GM08714 (cell line): ENCODE measurements around the gene CREB3L4.

Experiments used
- H3K4me3 ChIP-seq: fragments of 200-500 bp; sonication (Bioruptor generic); 2 replicates; pipeline ENCODE4 v1.5.1; 2014; ENCODE audit warnings: mild to moderate bottlenecking, low read length, inconsistent platforms
- ZNF274 ChIP-seq: IDR thresholded peaks from 2 replicates; pipeline ENCODE4 v1.6.1; 2012; ENCODE audit warnings: mild to moderate bottlenecking, low read depth, low read length

Gene CREB3L4

DNA sequence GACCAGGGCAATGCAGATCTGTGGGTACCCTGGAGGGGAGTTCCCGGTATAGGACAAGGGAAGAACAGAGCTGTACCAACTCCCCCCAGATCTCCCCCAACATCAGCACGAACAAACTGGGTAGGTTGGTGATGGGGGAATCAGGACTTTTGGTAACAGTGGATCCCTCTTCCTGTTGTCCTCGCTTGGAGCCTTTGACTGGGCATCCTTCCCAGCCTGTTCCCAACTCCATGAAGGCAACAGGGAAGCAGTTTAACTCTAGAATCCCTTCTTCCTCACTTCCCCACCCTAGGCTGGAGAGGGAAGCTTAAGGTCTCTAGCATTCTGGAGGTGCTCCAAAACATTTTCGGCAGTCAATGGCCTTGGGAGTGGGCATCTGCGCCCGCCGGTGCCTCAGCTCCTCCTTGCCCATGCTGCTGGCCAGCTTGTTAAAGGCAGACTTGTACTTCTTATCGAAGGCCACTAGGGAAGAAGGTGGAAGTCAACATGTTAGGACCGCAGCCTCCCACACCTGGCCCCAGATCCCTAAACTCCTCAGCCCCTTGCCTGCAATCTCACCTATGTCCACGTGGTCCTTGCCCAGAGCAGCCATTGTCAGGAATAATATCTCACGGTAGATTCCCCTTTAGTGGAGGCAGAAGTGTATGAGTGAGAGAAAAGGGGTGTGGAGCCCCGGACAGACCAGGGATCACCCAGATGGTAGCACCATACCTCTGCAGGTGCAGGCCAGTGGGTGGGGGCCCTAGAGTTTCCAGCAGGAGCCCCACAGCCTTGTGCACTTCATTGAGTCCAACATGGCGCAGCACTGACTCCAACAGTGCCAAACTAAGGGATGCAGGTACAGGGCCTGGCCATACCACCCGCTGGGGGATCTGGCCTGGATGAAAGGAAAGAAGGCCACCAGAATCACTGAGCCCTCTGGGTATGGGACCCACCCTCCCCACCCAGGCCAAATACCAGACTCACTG is 37.4 kb upstream of the CREB3L4 start:
- TF ChIP-seq ZNF274 = no peak
- H3K4me3 ChIP-seq = no peak overlapping the region

- no peak for TF ChIP-seq ZNF274
- no peak overlapping the region for H3K4me3 ChIP-seq
Measured at GRCh38 chr1:153932156-153933131, 35.3 kb upstream of the CREB3L4 start.

DNA sequence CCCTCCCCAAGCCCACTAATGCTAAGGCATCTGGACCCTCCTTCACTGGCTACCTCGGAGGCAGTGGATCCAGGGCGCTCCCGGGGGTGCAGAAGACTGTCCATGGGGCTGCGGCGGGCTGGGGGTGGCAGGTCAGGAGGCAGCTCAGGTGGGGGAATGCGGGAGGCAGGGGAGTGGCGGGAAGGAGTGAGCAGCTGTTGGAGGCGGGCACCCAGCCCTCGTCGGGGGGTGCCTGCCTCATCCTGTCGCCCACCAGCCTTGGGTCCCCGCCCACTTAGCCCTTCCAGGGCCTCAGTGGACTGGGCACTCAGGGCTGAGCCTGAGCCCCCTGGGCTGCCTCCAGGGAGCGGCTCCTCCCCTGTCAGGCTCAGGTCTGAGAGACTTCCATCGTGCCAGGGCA is 34.3 kb upstream of the CREB3L4 start:
- no peak overlapping the region for H3K4me3 ChIP-seq
- no peak for TF ChIP-seq ZNF274

- TF ChIP-seq ZNF274 = no peak
- H3K4me3 ChIP-seq = no peak overlapping the region
Measured at GRCh38 chr1:153933955-153934354, 33.7 kb upstream of the CREB3L4 start.

GRCh38 chr1:153934746-153935145 is 33.0 kb upstream of the CREB3L4 start:
- H3K4me3 ChIP-seq = no peak overlapping the region
- no peak for TF ChIP-seq ZNF274

- TF ChIP-seq ZNF274 = no peak
- no peak overlapping the region for H3K4me3 ChIP-seq
Measured at GRCh38 chr1:153936011-153936802, 31.5 kb upstream of the CREB3L4 start.

DNA sequence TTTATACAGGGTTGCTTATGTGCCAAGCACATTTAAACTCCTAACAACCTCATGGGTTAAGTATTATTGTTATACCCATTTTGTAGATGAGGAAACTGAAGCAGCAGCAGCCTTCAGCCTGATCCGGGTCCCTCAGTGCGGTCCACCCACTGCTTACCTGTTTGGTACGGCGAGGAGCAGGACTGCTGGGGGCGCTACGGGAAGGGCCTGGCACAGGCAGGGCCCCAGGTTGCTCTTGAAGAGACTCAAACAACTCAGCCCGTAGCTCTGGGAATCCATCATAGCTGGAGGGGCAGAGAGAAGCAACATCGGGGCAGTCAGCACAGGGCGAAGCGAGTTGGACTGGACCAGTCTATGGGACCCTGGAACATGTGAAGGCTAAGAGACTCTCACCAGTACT is 30.4 kb upstream of the CREB3L4 start:
- no peak for TF ChIP-seq ZNF274
- H3K4me3 ChIP-seq = no peak overlapping the region

DNA sequence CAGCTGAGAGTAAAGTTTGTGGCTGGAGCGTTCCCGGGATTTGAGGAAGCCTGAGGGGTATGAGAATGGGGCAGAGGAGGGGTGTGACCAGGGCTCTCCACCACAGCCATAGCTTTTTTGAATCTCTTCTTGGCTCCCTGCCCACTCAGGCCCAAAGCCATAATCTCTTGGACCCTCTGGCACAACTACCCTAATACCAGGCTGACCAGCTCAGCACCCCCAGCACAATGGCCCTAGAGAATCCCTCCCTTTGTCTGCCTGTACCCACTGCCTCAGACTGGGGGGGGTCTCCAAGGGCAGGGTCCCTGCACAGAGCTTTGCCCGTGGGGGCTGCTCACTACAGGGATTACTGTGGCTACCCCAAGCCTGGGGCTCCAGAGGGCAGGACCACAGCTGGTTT is 28.7 kb upstream of the CREB3L4 start:
- H3K4me3 ChIP-seq = no peak overlapping the region
- no peak for TF ChIP-seq ZNF274

DNA sequence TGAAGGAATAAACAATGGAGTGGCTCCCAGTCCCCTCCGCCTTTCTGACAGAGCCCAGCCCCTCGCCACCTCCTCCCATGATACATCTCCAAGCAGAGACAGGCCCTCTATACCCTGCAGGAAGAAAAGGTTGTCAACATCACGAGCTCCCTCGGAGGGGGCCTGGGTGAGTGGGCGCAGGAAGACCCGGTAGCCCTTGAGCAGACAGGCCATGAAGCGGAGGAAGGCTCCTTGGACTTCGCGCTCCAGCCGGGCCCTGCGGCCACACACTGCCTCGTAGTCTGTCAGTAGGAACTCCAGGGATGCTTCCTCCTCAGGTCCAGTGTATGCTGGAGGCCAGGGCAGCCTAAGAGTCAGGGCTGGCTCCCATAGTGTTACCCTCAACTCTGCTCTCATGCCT is 28.2 kb upstream of the CREB3L4 start:
- TF ChIP-seq ZNF274 = no peak
- H3K4me3 ChIP-seq = no peak overlapping the region

- H3K4me3 ChIP-seq = no peak overlapping the region
- no peak for TF ChIP-seq ZNF274
Measured at GRCh38 chr1:153940756-153941155, 26.9 kb upstream of the CREB3L4 start.

DNA sequence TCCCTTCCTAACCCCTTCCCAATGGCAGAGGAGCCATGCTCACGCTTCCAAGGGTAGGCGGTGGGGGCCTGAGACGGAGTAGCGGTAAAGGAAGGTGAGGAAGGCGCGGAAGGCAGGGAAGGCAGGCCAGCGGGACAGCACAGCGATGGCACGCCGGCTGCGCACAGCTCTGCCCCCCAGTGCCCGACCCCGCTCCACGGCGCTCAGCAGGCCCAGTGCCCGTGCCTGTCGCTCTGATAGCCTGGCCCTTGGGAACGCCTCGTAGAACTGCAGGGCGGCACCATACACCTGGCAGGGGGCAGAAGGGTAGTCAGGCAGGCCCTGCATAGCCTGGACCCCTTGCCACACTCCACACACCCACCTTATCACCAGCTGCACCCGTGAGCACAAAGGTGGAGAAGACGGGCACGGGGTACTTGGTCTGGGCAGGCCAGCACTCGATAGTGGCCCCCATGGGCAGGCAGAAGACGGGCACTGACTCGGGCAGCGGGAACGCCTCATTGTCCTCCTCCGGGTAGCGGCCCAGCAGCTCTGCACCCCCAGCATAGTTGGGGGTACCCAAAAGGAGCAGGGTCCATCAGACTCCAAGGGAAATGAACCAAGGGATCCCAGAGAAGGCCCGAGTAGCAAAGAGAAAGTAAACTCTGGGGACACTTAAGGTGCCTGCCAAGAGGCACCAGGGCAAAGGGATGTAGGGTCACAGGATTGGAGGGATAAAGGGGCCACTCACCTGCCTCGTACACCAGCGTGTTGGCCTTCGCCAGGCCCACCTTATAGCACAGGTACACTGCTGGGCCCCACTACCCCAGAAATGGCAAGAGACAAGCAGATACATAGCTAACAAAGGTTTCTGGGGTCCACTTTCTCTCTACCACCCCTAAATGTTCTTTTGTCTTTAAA is 25.6 kb upstream of the CREB3L4 start:
- no peak for TF ChIP-seq ZNF274
- no peak overlapping the region for H3K4me3 ChIP-seq

DNA sequence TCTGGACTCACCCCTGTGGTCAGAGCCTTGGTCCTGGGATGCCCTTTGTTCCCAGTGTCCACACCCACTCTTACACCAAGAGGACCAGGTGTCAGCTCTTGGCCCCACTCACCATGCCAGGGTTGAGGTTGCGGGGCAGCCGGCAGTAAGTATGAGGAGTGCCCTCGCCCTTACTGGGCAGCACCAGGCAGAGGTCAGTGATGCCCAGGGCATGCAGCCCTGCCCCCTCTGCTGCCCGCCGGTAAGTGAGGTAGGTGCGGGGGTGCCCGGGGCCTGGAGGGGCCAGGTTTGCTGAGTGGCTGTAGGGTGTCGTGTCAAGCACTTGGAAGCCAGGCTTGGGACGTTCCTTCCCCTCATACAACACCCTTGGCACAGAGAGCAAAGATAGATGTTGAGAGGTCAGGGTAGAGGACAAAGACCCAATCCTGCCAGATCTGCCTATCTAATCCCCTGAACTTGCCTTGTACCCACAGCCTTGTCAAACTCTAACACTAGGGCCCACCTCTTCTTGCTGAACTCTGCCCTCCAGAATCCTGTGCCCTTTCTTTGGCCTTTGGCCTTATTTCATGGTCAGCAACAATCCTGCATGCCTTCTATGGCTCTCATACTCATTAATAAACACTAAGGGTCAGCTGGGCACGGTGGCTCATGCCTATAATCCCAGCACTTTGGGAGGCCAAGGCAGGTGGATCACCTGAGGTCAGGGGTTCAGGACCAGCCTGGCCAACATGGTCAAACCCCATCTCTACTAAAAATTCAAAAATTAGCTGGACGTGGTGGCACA is 24.7 kb upstream of the CREB3L4 start:
- TF ChIP-seq ZNF274 = no peak
- H3K4me3 ChIP-seq = no peak overlapping the region
